NCI-H524 (cell line): ENCODE measurements around the gene PRRC1.
"Not testable (repeated sequence)": the region's sequence is repeated elsewhere in the genome, so short reads cannot be mapped to it uniquely, and the experiment has no call there.

Experiments used
- DNase-seq, 2 experiments: peaks; one replicate each; lab custom pipeline; 2025; lab: John Stamatoyannopoulos, UW

Gene PRRC1

GRCh38 chr5:127545249-127545648, 27.8 kb downstream of the PRRC1 start:
- not testable (repeated sequence) for DNase-seq

GRCh38 chr5:127549551-127549950, 32.1 kb downstream of the PRRC1 start:
- no peak for DNase-seq

GRCh38 chr5:127550652-127551409, 33.4 kb downstream of the PRRC1 start:
- DNase-seq = no peak

- no peak for DNase-seq
Observed at GRCh38 chr5:127551410-127552041, 34.1 kb downstream of the PRRC1 start.

- no peak for DNase-seq
Observed at GRCh38 chr5:127555826-127556225, 38.4 kb downstream of the PRRC1 start.

GRCh38 chr5:127556609-127557334, 39.3 kb downstream of the PRRC1 start:
- DNase-seq = no peak

- no peak for DNase-seq
Observed at GRCh38 chr5:127558273-127558672, 40.8 kb downstream of the PRRC1 start.

GRCh38 chr5:127561254-127561653, 43.8 kb downstream of the PRRC1 start:
- no peak for DNase-seq

- peak; percentile 38 to 68 for DNase-seq
Observed at GRCh38 chr5:127562252-127562651, 44.8 kb downstream of the PRRC1 start.

GRCh38 chr5:127563136-127563535, 45.7 kb downstream of the PRRC1 start:
- no peak for DNase-seq

GRCh38 chr5:127564002-127564769, 46.7 kb downstream of the PRRC1 start:
- DNase-seq = peak; percentile 54 to 80

GRCh38 chr5:127565586-127566270, 48.3 kb downstream of the PRRC1 start:
- DNase-seq = no peak

GRCh38 chr5:127567026-127567768, 49.8 kb downstream of the PRRC1 start:
- no peak for DNase-seq

- no peak for DNase-seq
Observed at GRCh38 chr5:127568166-127568565, 50.7 kb downstream of the PRRC1 start.

GRCh38 chr5:127569471-127569870, 52.0 kb downstream of the PRRC1 start:
- not testable (repeated sequence) for DNase-seq

GRCh38 chr5:127571314-127572131, 54.1 kb downstream of the PRRC1 start:
- no peak for DNase-seq

- DNase-seq = peak in 1 of 2 experiments; percentile 27
Observed at GRCh38 chr5:127572930-127573329, 55.5 kb downstream of the PRRC1 start.

- no peak for DNase-seq
Observed at GRCh38 chr5:127574852-127575679, 57.6 kb downstream of the PRRC1 start.

GRCh38 chr5:127577458-127577857, 60.0 kb downstream of the PRRC1 start:
- no peak for DNase-seq
